Measurements from ENCODE around the gene DISC1.

DNA sequence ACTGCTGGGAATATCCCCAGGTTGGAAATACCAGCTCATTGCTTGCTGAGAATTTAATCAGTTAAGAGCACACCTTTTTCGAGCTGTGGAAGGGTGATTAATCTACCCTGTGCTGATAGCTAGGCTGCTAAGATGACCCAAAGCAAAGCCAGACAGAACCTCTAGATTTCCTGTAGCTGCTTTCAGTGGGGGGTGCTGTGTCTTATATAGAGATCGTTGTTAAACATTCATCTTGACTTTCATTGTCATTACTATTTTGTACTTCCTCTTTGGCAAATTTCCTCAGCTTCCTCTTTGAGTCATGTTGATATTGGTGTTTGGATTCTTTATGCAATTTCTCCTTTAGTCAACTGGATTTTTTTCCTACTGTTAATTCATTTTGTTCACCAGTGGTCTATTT is 155.3 kb downstream of the DISC1 start:
- TF ChIP-seq, protein P1, sequence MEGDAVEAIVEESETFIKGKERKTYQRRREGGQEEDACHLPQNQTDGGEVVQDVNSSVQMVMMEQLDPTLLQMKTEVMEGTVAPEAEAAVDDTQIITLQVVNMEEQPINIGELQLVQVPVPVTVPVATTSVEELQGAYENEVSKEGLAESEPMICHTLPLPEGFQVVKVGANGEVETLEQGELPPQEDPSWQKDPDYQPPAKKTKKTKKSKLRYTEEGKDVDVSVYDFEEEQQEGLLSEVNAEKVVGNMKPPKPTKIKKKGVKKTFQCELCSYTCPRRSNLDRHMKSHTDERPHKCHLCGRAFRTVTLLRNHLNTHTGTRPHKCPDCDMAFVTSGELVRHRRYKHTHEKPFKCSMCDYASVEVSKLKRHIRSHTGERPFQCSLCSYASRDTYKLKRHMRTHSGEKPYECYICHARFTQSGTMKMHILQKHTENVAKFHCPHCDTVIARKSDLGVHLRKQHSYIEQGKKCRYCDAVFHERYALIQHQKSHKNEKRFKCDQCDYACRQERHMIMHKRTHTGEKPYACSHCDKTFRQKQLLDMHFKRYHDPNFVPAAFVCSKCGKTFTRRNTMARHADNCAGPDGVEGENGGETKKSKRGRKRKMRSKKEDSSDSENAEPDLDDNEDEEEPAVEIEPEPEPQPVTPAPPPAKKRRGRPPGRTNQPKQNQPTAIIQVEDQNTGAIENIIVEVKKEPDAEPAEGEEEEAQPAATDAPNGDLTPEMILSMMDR (IDR thresholded peaks at IDR 0.05): no peak
- TF ChIP-seq POLR2A (IDR thresholded peaks at IDR 0.05): no peak
